HepG2 (cell line): ENCODE data around the gene PLK3. TPM values are rescaled to one million over a fixed set of nuclear protein-coding genes. Genes with fewer than 3 reads are reported as not detected.
A peak's percentile ranks its signal among the peaks of the same experiment; 100 is the strongest.

ENCODE experiments used
- AKAP8 ChIP-seq: sonication (generic); formaldehyde crosslinking; IDR thresholded peaks from 2 replicates; pipeline ENCODE4 v1.5.1; 2020; ENCODE audit warnings: mild to moderate bottlenecking, missing genetic modification reagents
- ARID5B ChIP-seq: IDR thresholded peaks from 2 replicates; pipeline ENCODE4 v1.4.0; 2020; ENCODE audit warnings: mild to moderate bottlenecking, missing genetic modification reagents
- CENPT ChIP-seq: sonication (generic); formaldehyde crosslinking; IDR thresholded peaks from 2 replicates; pipeline ENCODE4 v1.8.0; 2022; ENCODE audit warnings: low read depth, mild to moderate bottlenecking, moderate library complexity, missing genetic modification reagents
- DMAP1 ChIP-seq: IDR thresholded peaks from 2 replicates; pipeline ENCODE4 v1.6.1; 2016
- FOXP4 ChIP-seq: sonication (generic); formaldehyde crosslinking; IDR thresholded peaks from 2 replicates; pipeline ENCODE4 v1.4.0; 2020; ENCODE audit warnings: missing genetic modification reagents
- GABPB1 ChIP-seq: IDR thresholded peaks from 2 replicates; pipeline ENCODE4 v1.6.1; 2016; ENCODE audit warnings: mild to moderate bottlenecking, missing genetic modification reagents, moderate library complexity, missing compliant biosample characterization
- HDAC1 ChIP-seq: sonication (generic); formaldehyde crosslinking; IDR thresholded peaks from 2 replicates; pipeline ENCODE4 v1.5.1; 2020; ENCODE audit warnings: mild to moderate bottlenecking, missing genetic modification reagents
- JUND ChIP-seq: sonication (generic); formaldehyde crosslinking; IDR thresholded peaks from 2 replicates; pipeline ENCODE4 v1.8.0; 2022; ENCODE audit warnings: mild to moderate bottlenecking, missing genetic modification reagents
- MYNN ChIP-seq: sonication (generic); formaldehyde crosslinking; IDR thresholded peaks from 2 replicates; pipeline ENCODE4 v1.4.0; 2020; ENCODE audit warnings: mild to moderate bottlenecking, low read depth, missing genetic modification reagents
- RAD21 ChIP-seq: fragments of 450-650 bp; formaldehyde crosslinking; IDR thresholded peaks from 2 replicates; pipeline ENCODE4 v1.5.0; 2020; ENCODE audit warnings: mild to moderate bottlenecking
- RFXANK ChIP-seq: IDR thresholded peaks from 2 replicates; pipeline ENCODE4 v1.6.1; 2016
- SETDB1 ChIP-seq: sonication (generic); formaldehyde crosslinking; IDR thresholded peaks from 2 replicates; pipeline ENCODE4 v1.5.1; 2020; ENCODE audit warnings: missing genetic modification reagents, mild to moderate bottlenecking, borderline replicate concordance
- STAT5B ChIP-seq: sonication (generic); formaldehyde crosslinking; IDR thresholded peaks from 2 replicates; pipeline ENCODE4 v1.4.0; 2020; ENCODE audit warnings: missing genetic modification reagents
- TP53 ChIP-seq: sonication (generic); formaldehyde crosslinking; conservative IDR thresholded peaks from 2 replicates; pipeline ENCODE4 v1.4.0; 2020; ENCODE audit warnings: missing genetic modification reagents
- ZFP82 ChIP-seq: sonication (generic); formaldehyde crosslinking; IDR thresholded peaks from 2 replicates; pipeline ENCODE4 v1.5.1; 2020; ENCODE audit warnings: mild to moderate bottlenecking, missing genetic modification reagents, borderline replicate concordance
- ZMAT3 ChIP-seq: sonication (generic); formaldehyde crosslinking; conservative IDR thresholded peaks from 2 replicates; pipeline ENCODE4 v1.7.0; 2021; ENCODE audit warnings: missing genetic modification reagents
- ZNF160 ChIP-seq: sonication (generic); formaldehyde crosslinking; IDR thresholded peaks from 2 replicates; pipeline ENCODE4 v1.8.0; 2022; ENCODE audit warnings: mild to moderate bottlenecking, inconsistent platforms, missing genetic modification reagents
- ZNF468 ChIP-seq: sonication (generic); formaldehyde crosslinking; IDR thresholded peaks from 2 replicates; pipeline ENCODE4 v1.8.0; 2022; ENCODE audit warnings: mild to moderate bottlenecking, moderate library complexity, missing genetic modification reagents
- ZNF512 ChIP-seq: sonication (generic); formaldehyde crosslinking; IDR thresholded peaks from 2 replicates; pipeline ENCODE4 v1.4.0; 2020; ENCODE audit warnings: mild to moderate bottlenecking, missing genetic modification reagents
- ZNF629 ChIP-seq: sonication (generic); formaldehyde crosslinking; conservative IDR thresholded peaks from 2 replicates; pipeline ENCODE4 v1.5.0; 2020; ENCODE audit warnings: missing genetic modification reagents
- ZNF777 ChIP-seq: sonication (generic); formaldehyde crosslinking; IDR thresholded peaks from 2 replicates; pipeline ENCODE4 v1.4.0; 2020; ENCODE audit warnings: missing genetic modification reagents
- ZSCAN30 ChIP-seq: sonication (generic); formaldehyde crosslinking; IDR thresholded peaks from 2 replicates; pipeline ENCODE4 v1.5.0; 2020; ENCODE audit warnings: mild to moderate bottlenecking, missing genetic modification reagents
- polyA plus RNA-seq, 8 experiments: library from polyadenylated mRNA; depleted of rRNA in 3 of 8; stranded (reverse) in 7 of 8; unstranded in 1 of 8; fragments of >200 nt; fragmentation: Illumina TruSeq in 4 of 8; extraction: Trizol in 4 of 8; gene quantifications; 2 replicates each; pipeline versions ENCODE4 v1.2.1 to v1.2.3, GENCODE V29; 2011 to 2016; ENCODE audit warnings: low read depth in 4 of 8, missing spikeins in 1 of 8, mixed read lengths in 1 of 8; ENCODE audit not compliant: insufficient read depth in 1 of 8
- total RNA-seq, 5 experiments: library from RNA; depleted of rRNA; stranded (reverse); fragments of >200 nt; fragmentation: Illumina TruSeq; extraction: Trizol; gene quantifications; 2 replicates each; pipeline ENCODE4 v1.2.3, GENCODE V29; 2016; ENCODE audit warnings: low read depth in 1 of 5

PLK3 gene
- total and polyA plus RNA-seq, 2 of the 13 experiments (the other 11 are each of a cell fraction or from before 2014, with no cell fraction given), result 9.8 to 16.9 TPM

GRCh38 chr1:44786138-44786840 is 13.9 kb upstream of the PLK3 start (continued):
- no peak for TF ChIP-seq ARID5B (CRISPR knock-in tag)
- no peak for TF ChIP-seq JUND (CRISPR knock-in tag)
- peak; percentile 61 for TF ChIP-seq AKAP8 (CRISPR knock-in tag)
- peak; percentile 53; the same call in 1 of the 2 replicates for TF ChIP-seq DMAP1
- TF ChIP-seq ZMAT3 (CRISPR knock-in tag), result 0 out of 2 replicates have a peak, but pooled peaks have one; percentile 5
- no peak for TF ChIP-seq MYNN (CRISPR knock-in tag)
- TF ChIP-seq ZNF160 (CRISPR knock-in tag), result no peak
- no peak for TF ChIP-seq ZSCAN30 (CRISPR knock-in tag)
- 0 out of 2 replicates have a peak, but pooled peaks have one; percentile 37 for TF ChIP-seq HDAC1 (CRISPR knock-in tag)
- no peak for TF ChIP-seq TP53 (CRISPR knock-in tag)
- no peak for TF ChIP-seq ZNF777 (CRISPR knock-in tag)
- peak; percentile 77 for TF ChIP-seq GABPB1 (CRISPR knock-in tag)
- TF ChIP-seq FOXP4 (CRISPR knock-in tag), result no peak
- TF ChIP-seq ZNF468 (CRISPR knock-in tag), result 0 out of 2 replicates have a peak, but pooled peaks have one; percentile 46
- no peak for TF ChIP-seq RFXANK (CRISPR knock-in tag)
- 0 out of 2 replicates have a peak, but pooled peaks have one; percentile 39 for TF ChIP-seq CENPT (CRISPR knock-in tag)
- no peak for TF ChIP-seq SETDB1 (CRISPR knock-in tag)
- TF ChIP-seq ZFP82 (CRISPR knock-in tag), result no peak
- peak; percentile 87 for TF ChIP-seq RAD21 (CRISPR knock-in tag)
- 0 out of 2 replicates have a peak, but pooled peaks have one; percentile 70 for TF ChIP-seq STAT5B (CRISPR knock-in tag)
- TF ChIP-seq ZNF629 (CRISPR knock-in tag), result no peak
- TF ChIP-seq ZNF512 (CRISPR knock-in tag), result no peak
